Uterus (tissue), 4 donors: Measurements from ENCODE around the gene PALS1. TPM values are rescaled to one million over a fixed set of nuclear protein-coding genes. Genes with fewer than 3 reads are reported as not detected.

Experiments
- DNase-seq, 2 donors: peaks; one replicate each; pipeline ENCODE4 v3.0.0-alpha.2; 2019 to 2020
- H3K27ac ChIP-seq, 2 donors: fragments of 200-600 bp; sonication (generic); 1 replicate in 1 of 2; 2 replicates in 1 of 2; pipeline ENCODE4 v1.5.1; 2016 to 2018
- H3K27me3 ChIP-seq, 2 donors: fragments of 200-600 bp; sonication (generic); one replicate each; pipeline ENCODE4 v1.5.1; 2018 to 2019; ENCODE audit warnings: control low read depth in 1 of 2
- H3K36me3 ChIP-seq, 2 donors: fragments of 200-600 bp; sonication (generic); one replicate each; pipeline ENCODE4 v1.5.1; 2019; ENCODE audit warnings: control low read depth in 1 of 2
- H3K4me1 ChIP-seq, 2 donors: fragments of 200-600 bp; sonication (generic); one replicate each; pipeline ENCODE4 v1.5.1; 2018 to 2019; ENCODE audit warnings: control low read depth in 1 of 2
- H3K4me3 ChIP-seq, 2 donors: fragments of 200-600 bp; sonication (generic); 1 replicate in 1 of 2; 2 replicates in 1 of 2; pipeline ENCODE4 v1.5.1; 2018 to 2019; ENCODE audit warnings: mild to moderate bottlenecking in 1 of 2
- H3K9me3 ChIP-seq, 2 donors: fragments of 200-600 bp; sonication (generic); one replicate each; pipeline ENCODE4 v1.5.1; 2019; ENCODE audit warnings: control low read depth in 1 of 2
- POLR2A ChIP-seq, 2 donors: fragments of 450-650 bp; IDR thresholded peaks; one replicate each; pipeline ENCODE4 v1.6.1; 2016; ENCODE audit warnings: antibody characterized with exemption in 2 of 2, mild to moderate bottlenecking in 1 of 2, moderate library complexity in 1 of 2
- intact Hi-C: fragments of 100-400 bp; cut with DNase I; formaldehyde crosslinking; loops from one replicate; pipeline ENCODE4 v1.15.1; 2023; ENCODE audit warnings: low total_unique reads
- total RNA-seq, 4 donors: library from RNA; depleted of rRNA in 3 of 4; stranded (reverse); fragments of >200 nt in 3 of 4; gene quantifications; one replicate each; pipeline versions ENCODE4 v1.1.0 to v1.2.4, GENCODE V29; 2014 to 2023
- TF ChIP-seq, protein P1 (sequence below), 4 experiments: fragments of 200-600 bp in 2 of 4; fragments of 450-650 bp in 2 of 4; sonication (generic) in 2 of 4; IDR thresholded peaks; one replicate each; pipeline ENCODE4 v1.5.1; 2016 to 2019; ENCODE audit warnings: antibody characterized with exemption in 4 of 4, mild to moderate bottlenecking in 2 of 4, moderate library complexity in 1 of 4
- donor health status: DM: yes; HTN: yes; CAD: no.

Gene PALS1
- total RNA-seq, 4 donors from 2014 or later: 12.1 to 46.6 (median 21.6) TPM

- H3K4me3 ChIP-seq: no peak overlapping the region
- intact Hi-C loops: no loop called here
- no peak for TF ChIP-seq POLR2A (IDR thresholded peaks at IDR 0.05)
- TF ChIP-seq, protein P1, sequence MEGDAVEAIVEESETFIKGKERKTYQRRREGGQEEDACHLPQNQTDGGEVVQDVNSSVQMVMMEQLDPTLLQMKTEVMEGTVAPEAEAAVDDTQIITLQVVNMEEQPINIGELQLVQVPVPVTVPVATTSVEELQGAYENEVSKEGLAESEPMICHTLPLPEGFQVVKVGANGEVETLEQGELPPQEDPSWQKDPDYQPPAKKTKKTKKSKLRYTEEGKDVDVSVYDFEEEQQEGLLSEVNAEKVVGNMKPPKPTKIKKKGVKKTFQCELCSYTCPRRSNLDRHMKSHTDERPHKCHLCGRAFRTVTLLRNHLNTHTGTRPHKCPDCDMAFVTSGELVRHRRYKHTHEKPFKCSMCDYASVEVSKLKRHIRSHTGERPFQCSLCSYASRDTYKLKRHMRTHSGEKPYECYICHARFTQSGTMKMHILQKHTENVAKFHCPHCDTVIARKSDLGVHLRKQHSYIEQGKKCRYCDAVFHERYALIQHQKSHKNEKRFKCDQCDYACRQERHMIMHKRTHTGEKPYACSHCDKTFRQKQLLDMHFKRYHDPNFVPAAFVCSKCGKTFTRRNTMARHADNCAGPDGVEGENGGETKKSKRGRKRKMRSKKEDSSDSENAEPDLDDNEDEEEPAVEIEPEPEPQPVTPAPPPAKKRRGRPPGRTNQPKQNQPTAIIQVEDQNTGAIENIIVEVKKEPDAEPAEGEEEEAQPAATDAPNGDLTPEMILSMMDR (IDR thresholded peaks at IDR 0.05): no peak
- no peaks in the 10 kb centered on the region for H3K9me3 ChIP-seq
- DNase-seq: no peak
- H3K36me3 ChIP-seq: no peaks in the 10 kb centered on the region
- no peaks in the 10 kb centered on the region for H3K27me3 ChIP-seq
- no peak overlapping the region for H3K27ac ChIP-seq
- H3K4me1 ChIP-seq: no peaks in the 10 kb centered on the region
Observed at GRCh38 chr14:67207810-67208209, 33.4 kb upstream of the PALS1 start.

DNA sequence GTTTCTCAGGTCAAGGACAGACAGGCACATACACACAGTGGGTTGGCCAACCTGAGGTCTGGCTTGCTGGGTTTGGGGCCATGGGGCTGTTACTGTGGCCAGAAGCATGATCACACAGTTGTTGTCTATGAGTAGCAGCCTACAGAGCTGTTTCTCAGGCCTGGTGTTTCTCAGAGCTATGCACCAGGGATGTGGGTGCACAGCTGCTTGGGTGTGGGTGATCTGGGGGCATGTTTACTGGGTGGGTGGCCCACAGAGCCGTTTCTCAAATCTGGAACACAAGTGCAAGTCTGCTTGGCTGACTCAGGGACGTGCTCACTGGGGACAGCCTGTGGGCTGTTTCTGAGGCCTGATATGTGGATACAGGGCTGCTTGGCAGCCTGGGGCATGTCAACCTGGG is 23.1 kb upstream of the PALS1 start:
- Histone ChIP-seq H3K27ac (no peak overlapping the region), H3K36me3 (no peaks in the 10 kb centered on the region), H3K4me1 (no peaks in the 10 kb centered on the region), H3K27me3 (no peaks in the 10 kb centered on the region), H3K4me3 (no peak overlapping the region), H3K9me3 (no peaks in the 10 kb centered on the region)
- TF ChIP-seq, protein P1 (IDR thresholded peaks at IDR 0.05): no peak
- TF ChIP-seq POLR2A (IDR thresholded peaks at IDR 0.05): no peak
- DNase-seq: no peak
- intact Hi-C loops: no loop called here

DNA sequence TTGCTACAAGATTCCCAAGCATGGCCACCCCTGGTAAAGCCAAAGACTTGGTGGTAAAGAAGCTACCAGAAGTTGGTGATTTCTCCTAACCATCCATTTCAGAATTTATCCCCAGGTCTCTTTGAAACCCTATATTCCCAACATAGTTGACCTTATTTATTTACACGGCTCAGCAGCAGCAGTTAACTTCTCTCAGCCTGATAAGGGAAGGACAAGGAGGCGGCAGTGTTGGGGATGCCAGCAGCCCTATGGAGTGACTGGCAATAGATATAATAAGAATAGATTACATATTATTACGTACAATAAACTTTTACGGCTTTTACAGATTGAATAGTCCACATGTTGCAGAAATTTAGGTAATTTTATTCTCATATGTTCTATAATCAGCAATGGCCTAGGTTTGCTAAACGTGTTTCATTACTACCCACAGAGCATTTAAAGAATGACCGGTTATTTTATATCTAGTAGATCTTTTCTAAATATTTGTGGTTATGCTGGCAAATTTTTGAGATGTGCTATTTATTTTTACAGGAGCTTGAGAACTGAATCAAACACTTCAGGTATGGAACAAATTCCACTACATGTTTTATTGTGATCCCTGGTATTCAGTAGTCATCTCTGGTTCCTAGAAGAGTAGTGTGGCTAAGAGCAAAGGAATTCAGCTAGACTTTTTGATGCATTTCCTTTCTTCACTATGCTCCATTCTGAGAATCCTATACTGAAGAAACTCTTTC is 19.8 kb upstream of the PALS1 start:
- DNase-seq: no peak
- intact Hi-C loops: no loop called here
- no peaks in the 10 kb centered on the region for H3K27me3 ChIP-seq
- H3K36me3 ChIP-seq: no peaks in the 10 kb centered on the region
- no peak overlapping the region for H3K27ac ChIP-seq
- H3K4me3 ChIP-seq: no peak overlapping the region
- no peaks in the 10 kb centered on the region for H3K9me3 ChIP-seq
- H3K4me1 ChIP-seq: no peaks in the 10 kb centered on the region
- TF ChIP-seq, protein P1 (IDR thresholded peaks at IDR 0.05): no peak
- TF ChIP-seq POLR2A (IDR thresholded peaks at IDR 0.05): no peak

GRCh38 chr14:67221982-67222328 is 19.3 kb upstream of the PALS1 start:
- no peaks in the 10 kb centered on the region for H3K36me3 ChIP-seq
- TF ChIP-seq, protein P1 (IDR thresholded peaks at IDR 0.05): no peak
- TF ChIP-seq POLR2A (IDR thresholded peaks at IDR 0.05): no peak
- intact Hi-C loops: no loop called here
- no peaks in the 10 kb centered on the region for H3K4me1 ChIP-seq
- no peak overlapping the region for H3K27ac ChIP-seq
- H3K4me3 ChIP-seq: no peak overlapping the region
- no peaks in the 10 kb centered on the region for H3K27me3 ChIP-seq
- no peaks in the 10 kb centered on the region for H3K9me3 ChIP-seq
- no peak for DNase-seq

GRCh38 chr14:67225523-67225922 is 15.7 kb upstream of the PALS1 start:
- intact Hi-C loops: no loop called here
- Histone ChIP-seq H3K9me3 (no peaks in the 10 kb centered on the region), H3K27me3 (no peaks in the 10 kb centered on the region), H3K4me1 (no peaks in the 10 kb centered on the region), H3K4me3 (no peak overlapping the region), H3K27ac (no peak overlapping the region), H3K36me3 (no peaks in the 10 kb centered on the region)
- DNase-seq: no peak
- no peak for TF ChIP-seq POLR2A (IDR thresholded peaks at IDR 0.05)
- TF ChIP-seq, protein P1 (IDR thresholded peaks at IDR 0.05): no peak
